WTC11 (cell line): ENCODE data around the gene FH. TPM values are rescaled to one million over a fixed set of nuclear protein-coding genes. Genes with fewer than 3 reads are reported as not detected.

Experiments
- ATAC-seq: fragments of 200-7000 bp; cut with Tn5 transposase; 2 replicates; pipeline ENCODE4 v1.10.0; 2021; ENCODE audit warnings: mild to moderate bottlenecking, moderate library complexity
- CTCF ChIA-PET: fragments of 300-600 bp; sonication (Branson Sonifier 250); formaldehyde crosslinking; loops from one replicate; lab custom pipeline; 2021; ENCODE audit warnings: antibody characterized with exemption; lab: Charles Lee
- POLR2A ChIA-PET: fragments of 350-600 bp; sonication (Branson Sonifier 250); formaldehyde crosslinking; loops from one replicate; lab custom pipeline; 2021; ENCODE audit warnings: antibody characterized with exemption; lab: Charles Lee
- DNase-seq: peaks from one replicate; pipeline ENCODE4 v3.0.0; 2021; ENCODE audit warnings: low spot score
- H3K27ac Mint-ChIP-seq: 2 replicates; pipeline ENCODE4 v1.8.0; 2021; ENCODE audit warnings: mixed read lengths
- H3K27me3 Mint-ChIP-seq: 2 replicates; pipeline ENCODE4 v1.8.0; 2021; ENCODE audit warnings: low read depth, mild to moderate bottlenecking, moderate library complexity, mixed read lengths
- H3K36me3 Mint-ChIP-seq: 2 replicates; pipeline ENCODE4 v1.8.0; 2021; ENCODE audit warnings: mixed read lengths
- H3K4me1 Mint-ChIP-seq: 2 replicates; pipeline ENCODE4 v1.8.0; 2022; ENCODE audit warnings: mixed read lengths
- H3K4me3 Mint-ChIP-seq: 2 replicates; pipeline ENCODE4 v1.8.0; 2021; ENCODE audit warnings: mild to moderate bottlenecking, moderate library complexity, mixed read lengths
- H3K9me3 Mint-ChIP-seq: 2 replicates; pipeline ENCODE4 v1.8.0; 2021; ENCODE audit warnings: mixed read lengths
- ATF2 ChIP-seq: sonication (generic); formaldehyde crosslinking; IDR thresholded peaks from 2 replicates; pipeline ENCODE4 v1.8.1; 2022; ENCODE audit warnings: low read depth, missing genetic modification reagents, borderline replicate concordance
- CREB1 ChIP-seq: sonication (generic); formaldehyde crosslinking; IDR thresholded peaks from 2 replicates; pipeline ENCODE4 v1.8.0; 2023; ENCODE audit warnings: mild to moderate bottlenecking, missing genetic modification reagents
- E2F1 ChIP-seq: sonication (generic); formaldehyde crosslinking; IDR thresholded peaks from 2 replicates; pipeline ENCODE4 v1.8.0; 2022; ENCODE audit warnings: mild to moderate bottlenecking, missing genetic modification reagents
- ELF4 ChIP-seq: sonication (generic); formaldehyde crosslinking; IDR thresholded peaks from 2 replicates; pipeline ENCODE4 v1.8.1; 2022; ENCODE audit warnings: low read depth, mild to moderate bottlenecking, moderate library complexity, missing genetic modification reagents
- GABPB1 ChIP-seq: sonication (generic); formaldehyde crosslinking; IDR thresholded peaks from 2 replicates; pipeline ENCODE4 v1.8.1; 2023; ENCODE audit warnings: mild to moderate bottlenecking, missing genetic modification reagents
- GRHL2 ChIP-seq: fragments of 250-450 bp; sonication (Bioruptor Pico); IDR thresholded peaks from 2 replicates; pipeline ENCODE4 v1.8.0; 2022; ENCODE audit warnings: mild to moderate bottlenecking, moderate library complexity; ENCODE audit not compliant: insufficient replicate concordance, severe bottlenecking
- HMGA2 ChIP-seq: fragments of 250-450 bp; sonication (Bioruptor Pico); IDR thresholded peaks from 2 replicates; pipeline ENCODE4 v1.4.0; 2021; ENCODE audit warnings: mild to moderate bottlenecking, moderate library complexity
- KAT7 ChIP-seq: sonication (generic); formaldehyde crosslinking; IDR thresholded peaks from 2 replicates; pipeline ENCODE4 v1.8.1; 2023; ENCODE audit warnings: missing genetic modification reagents, mild to moderate bottlenecking, borderline replicate concordance
- NFATC4 ChIP-seq: fragments of 250-450 bp; sonication (Bioruptor Pico); IDR thresholded peaks from 2 replicates; pipeline ENCODE4 v1.9.0; 2021; ENCODE audit warnings: mild to moderate bottlenecking
- NFE2L1 ChIP-seq: sonication (generic); formaldehyde crosslinking; IDR thresholded peaks from 2 replicates; pipeline ENCODE4 v1.8.1; 2023; ENCODE audit warnings: missing genetic modification reagents
- NFYB ChIP-seq: sonication (generic); formaldehyde crosslinking; conservative IDR thresholded peaks from 2 replicates; pipeline ENCODE4 v1.8.0; 2022; ENCODE audit warnings: low read depth, missing genetic modification reagents
- NR1H2 ChIP-seq: sonication (generic); formaldehyde crosslinking; IDR thresholded peaks from 2 replicates; pipeline ENCODE4 v1.9.0; 2021; ENCODE audit warnings: mild to moderate bottlenecking, moderate library complexity, missing genetic modification reagents
- NR2C2 ChIP-seq: sonication (generic); formaldehyde crosslinking; IDR thresholded peaks from 2 replicates; pipeline ENCODE4 v1.8.0; 2022; ENCODE audit warnings: mild to moderate bottlenecking, missing genetic modification reagents
- PRDM15 ChIP-seq: sonication (generic); formaldehyde crosslinking; IDR thresholded peaks from 2 replicates; pipeline ENCODE4 v1.8.0; 2022; ENCODE audit warnings: missing genetic modification reagents
- PRRX2 ChIP-seq: fragments of 250-450 bp; sonication (Bioruptor Pico); IDR thresholded peaks from 2 replicates; pipeline ENCODE4 v1.8.0; 2021; ENCODE audit warnings: mild to moderate bottlenecking
- RELA ChIP-seq: sonication (generic); formaldehyde crosslinking; IDR thresholded peaks from 2 replicates; pipeline ENCODE4 v1.8.1; 2022; ENCODE audit warnings: missing genetic modification reagents, mild to moderate bottlenecking, borderline replicate concordance
- SP1 ChIP-seq: sonication (generic); formaldehyde crosslinking; conservative IDR thresholded peaks from 2 replicates; pipeline ENCODE4 v1.8.1; 2022; ENCODE audit warnings: missing genetic modification reagents
- ZBTB21 ChIP-seq: sonication (generic); formaldehyde crosslinking; IDR thresholded peaks from 2 replicates; pipeline ENCODE4 v1.8.1; 2023; ENCODE audit warnings: mild to moderate bottlenecking, missing genetic modification reagents, borderline replicate concordance
- ZNF317 ChIP-seq: sonication (generic); formaldehyde crosslinking; IDR thresholded peaks from 2 replicates; pipeline ENCODE4 v1.8.1; 2023; ENCODE audit warnings: low read depth, mild to moderate bottlenecking, moderate library complexity, missing genetic modification reagents, borderline replicate concordance
- ZNF423 ChIP-seq: fragments of 250-450 bp; sonication (Bioruptor Pico); IDR thresholded peaks from 2 replicates; pipeline ENCODE4 v2.1.2; 2022; ENCODE audit warnings: mild to moderate bottlenecking, moderate library complexity
- total RNA-seq: library from RNA; stranded (reverse); gene quantifications from 3 replicates; pipeline ENCODE4 v1.2.3, GENCODE V29; 2021
- TF ChIP-seq, protein P1 (sequence below): sonication (generic); formaldehyde crosslinking; IDR thresholded peaks from 2 replicates; pipeline ENCODE4 v1.8.1; 2023; ENCODE audit warnings: mild to moderate bottlenecking, moderate library complexity, missing genetic modification reagents
- TF ChIP-seq, protein P2 (sequence below): fragments of 250-450 bp; sonication (Bioruptor Pico); IDR thresholded peaks from 2 replicates; pipeline ENCODE4 v1.9.0; 2021; ENCODE audit warnings: mild to moderate bottlenecking
- TF ChIP-seq, protein P3 (sequence below): sonication (generic); formaldehyde crosslinking; IDR thresholded peaks from 2 replicates; pipeline ENCODE4 v1.8.1; 2023; ENCODE audit warnings: mild to moderate bottlenecking, missing genetic modification reagents, moderate library complexity
- TF ChIP-seq, protein P4 (sequence below): sonication (generic); formaldehyde crosslinking; IDR thresholded peaks from 2 replicates; pipeline ENCODE4 v1.8.1; 2022; ENCODE audit warnings: mild to moderate bottlenecking, missing genetic modification reagents, moderate library complexity, borderline replicate concordance

The FH gene
- total RNA-seq, 1 experiment from 2014 or later = 77.4 TPM

DNA sequence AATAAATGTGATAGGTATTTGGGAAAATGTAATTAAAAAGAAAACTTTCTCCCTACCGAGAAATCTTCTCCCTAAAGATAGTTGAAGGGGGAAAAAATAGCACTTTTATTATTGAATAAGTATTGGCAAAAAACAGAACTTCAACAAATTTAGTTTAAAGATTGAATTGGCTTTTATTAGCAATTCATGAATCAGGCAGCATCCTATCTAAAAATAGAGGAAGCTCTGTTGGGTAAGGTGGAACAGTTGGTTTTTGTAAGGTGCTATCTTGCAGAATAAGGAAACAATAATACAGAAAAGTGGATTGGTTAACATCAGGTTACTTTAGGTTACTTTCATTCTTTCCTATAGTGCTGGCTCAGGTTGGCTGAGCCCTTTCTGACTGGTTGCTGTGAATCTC is 62.8 kb downstream of the FH start (continued):
- TF ChIP-seq E2F1 (CRISPR knock-in tag) = no peak
- no peak for TF ChIP-seq NR2C2 (CRISPR knock-in tag)
- no peak for TF ChIP-seq PRDM15 (CRISPR knock-in tag)
- no peak for TF ChIP-seq NFE2L1 (CRISPR knock-in tag)
- TF ChIP-seq NFATC4 (CRISPR knock-in tag) = no peak

DNA sequence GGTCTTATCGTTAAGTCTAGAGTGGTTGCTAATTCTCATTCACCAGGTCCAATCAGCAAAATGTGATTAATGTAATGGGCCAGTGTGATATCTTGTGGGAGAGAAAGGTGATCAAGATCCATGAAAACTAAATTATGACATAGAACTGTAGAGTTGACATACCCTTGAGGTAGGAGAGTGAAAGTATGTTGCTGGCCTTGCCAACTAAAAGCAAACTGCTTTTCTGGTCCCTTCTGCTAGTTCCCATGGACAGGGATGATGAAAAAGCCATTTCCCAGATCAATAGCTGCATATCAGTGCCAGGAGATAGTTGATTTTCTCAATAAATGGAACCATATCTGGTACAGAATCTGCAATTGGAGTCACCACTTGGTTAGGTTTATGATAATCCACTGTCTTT is 65.8 kb downstream of the FH start:
- ATAC-seq (no peak), DNase-seq (no peak)
- Mint-ChIP-seq H3K27me3 (peaks cover 35% of the 10 kb centered on the region), H3K4me3 (no peak overlapping the region), H3K36me3 (no peaks in the 10 kb centered on the region), H3K27ac (no peak overlapping the region), H3K4me1 (peaks cover 7% of the 10 kb centered on the region; the same call in 1 of the 2 replicates), H3K9me3 (peaks cover 19% of the 10 kb centered on the region)
- POLR2A ChIA-PET = no interaction called here
- TF ChIP-seq NFATC4 (CRISPR knock-in tag) = no peak
- TF ChIP-seq NR1H2 (CRISPR knock-in tag) = no peak
- no peak for TF ChIP-seq ZBTB21 (CRISPR knock-in tag)
- TF ChIP-seq HMGA2 = no peak
- no peak for TF ChIP-seq ELF4 (CRISPR knock-in tag)
- no peak for TF ChIP-seq GRHL2
- TF ChIP-seq, protein P1, sequence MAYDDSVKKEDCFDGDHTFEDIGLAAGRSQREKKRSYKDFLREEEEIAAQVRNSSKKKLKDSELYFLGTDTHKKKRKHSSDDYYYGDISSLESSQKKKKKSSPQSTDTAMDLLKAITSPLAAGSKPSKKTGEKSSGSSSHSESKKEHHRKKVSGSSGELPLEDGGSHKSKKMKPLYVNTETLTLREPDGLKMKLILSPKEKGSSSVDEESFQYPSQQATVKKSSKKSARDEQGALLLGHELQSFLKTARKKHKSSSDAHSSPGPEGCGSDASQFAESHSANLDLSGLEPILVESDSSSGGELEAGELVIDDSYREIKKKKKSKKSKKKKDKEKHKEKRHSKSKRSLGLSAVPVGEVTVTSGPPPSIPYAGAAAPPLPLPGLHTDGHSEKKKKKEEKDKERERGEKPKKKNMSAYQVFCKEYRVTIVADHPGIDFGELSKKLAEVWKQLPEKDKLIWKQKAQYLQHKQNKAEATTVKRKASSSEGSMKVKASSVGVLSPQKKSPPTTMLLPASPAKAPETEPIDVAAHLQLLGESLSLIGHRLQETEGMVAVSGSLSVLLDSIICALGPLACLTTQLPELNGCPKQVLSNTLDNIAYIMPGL (CRISPR knock-in tag) = no peak
- no peak for TF ChIP-seq E2F1 (CRISPR knock-in tag)
- CTCF ChIA-PET = no interaction called here

DNA sequence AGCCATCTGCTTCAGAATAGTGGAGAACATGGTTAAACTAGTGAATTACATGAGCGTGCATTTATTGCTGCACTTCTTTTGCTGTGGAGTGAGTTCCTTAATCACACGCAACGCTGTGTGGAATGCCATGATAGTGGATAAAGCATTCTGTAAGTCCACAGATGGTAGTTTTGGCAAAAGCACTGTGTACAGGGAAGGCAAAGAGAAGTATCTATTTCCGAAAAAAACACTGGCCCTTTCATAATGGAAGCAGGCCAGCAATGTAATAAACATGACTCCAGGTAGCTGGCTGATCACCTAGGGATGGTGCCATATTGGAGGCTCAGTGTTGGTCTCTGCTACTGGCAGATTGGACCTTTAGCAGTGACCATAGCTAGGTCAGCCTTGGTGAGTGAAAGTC is 67.6 kb downstream of the FH start:
- POLR2A ChIA-PET = no interaction called here
- H3K4me3 Mint-ChIP-seq = no peak overlapping the region
- no peaks in the 10 kb centered on the region for H3K4me1 Mint-ChIP-seq
- no peak overlapping the region for H3K27ac Mint-ChIP-seq
- CTCF ChIA-PET = no interaction called here
- DNase-seq = no peak
- peaks cover 21% of the 10 kb centered on the region for H3K9me3 Mint-ChIP-seq
- no peaks in the 10 kb centered on the region for H3K36me3 Mint-ChIP-seq
- peaks cover 17% of the 10 kb centered on the region for H3K27me3 Mint-ChIP-seq
- ATAC-seq = no peak
- TF ChIP-seq KAT7 (CRISPR knock-in tag) (no peak), CREB1 (CRISPR knock-in tag) (no peak), PRRX2 (CRISPR knock-in tag) (no peak), NFYB (CRISPR knock-in tag) (no peak), ZNF423 (no peak), ZNF317 (CRISPR knock-in tag) (no peak), GABPB1 (CRISPR knock-in tag) (no peak), RELA (CRISPR knock-in tag) (no peak), ATF2 (CRISPR knock-in tag) (no peak), SP1 (CRISPR knock-in tag) (no peak)
- TF ChIP-seq, protein P2, sequence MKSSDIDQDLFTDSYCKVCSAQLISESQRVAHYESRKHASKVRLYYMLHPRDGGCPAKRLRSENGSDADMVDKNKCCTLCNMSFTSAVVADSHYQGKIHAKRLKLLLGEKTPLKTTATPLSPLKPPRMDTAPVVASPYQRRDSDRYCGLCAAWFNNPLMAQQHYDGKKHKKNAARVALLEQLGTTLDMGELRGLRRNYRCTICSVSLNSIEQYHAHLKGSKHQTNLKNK (CRISPR knock-in tag) = no peak
- TF ChIP-seq, protein P3, sequence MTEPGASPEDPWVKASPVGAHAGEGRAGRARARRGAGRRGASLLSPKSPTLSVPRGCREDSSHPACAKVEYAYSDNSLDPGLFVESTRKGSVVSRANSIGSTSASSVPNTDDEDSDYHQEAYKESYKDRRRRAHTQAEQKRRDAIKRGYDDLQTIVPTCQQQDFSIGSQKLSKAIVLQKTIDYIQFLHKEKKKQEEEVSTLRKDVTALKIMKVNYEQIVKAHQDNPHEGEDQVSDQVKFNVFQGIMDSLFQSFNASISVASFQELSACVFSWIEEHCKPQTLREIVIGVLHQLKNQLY = no peak
- TF ChIP-seq, protein P4, sequence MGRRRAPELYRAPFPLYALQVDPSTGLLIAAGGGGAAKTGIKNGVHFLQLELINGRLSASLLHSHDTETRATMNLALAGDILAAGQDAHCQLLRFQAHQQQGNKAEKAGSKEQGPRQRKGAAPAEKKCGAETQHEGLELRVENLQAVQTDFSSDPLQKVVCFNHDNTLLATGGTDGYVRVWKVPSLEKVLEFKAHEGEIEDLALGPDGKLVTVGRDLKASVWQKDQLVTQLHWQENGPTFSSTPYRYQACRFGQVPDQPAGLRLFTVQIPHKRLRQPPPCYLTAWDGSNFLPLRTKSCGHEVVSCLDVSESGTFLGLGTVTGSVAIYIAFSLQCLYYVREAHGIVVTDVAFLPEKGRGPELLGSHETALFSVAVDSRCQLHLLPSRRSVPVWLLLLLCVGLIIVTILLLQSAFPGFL (CRISPR knock-in tag) = no peak
